ENCODE results near the gene FOXK2.
A peak's percentile ranks its signal among the peaks of the same experiment; 100 is the strongest.
"Not testable (repeated sequence)": the region's sequence is repeated elsewhere in the genome, so short reads cannot be mapped to it uniquely, and the experiment has no call there.

FOXK2 gene

GRCh38 chr17:82503728-82504308, 15.7 kb upstream of the FOXK2 start:
- no peak for TF ChIP-seq CTCF (IDR thresholded peaks at IDR 0.05; ENCODE audit: borderline replicate concordance, insufficient read depth, low read depth, low read length)
- no peak overlapping the region for H3K4me3 ChIP-seq (ENCODE audit: low read depth, low read length)

GRCh38 chr17:82505296-82505695, 14.2 kb upstream of the FOXK2 start:
- H3K4me3 ChIP-seq (ENCODE audit: low read depth, low read length): no peak overlapping the region
- no peak for TF ChIP-seq CTCF (IDR thresholded peaks at IDR 0.05; ENCODE audit: borderline replicate concordance, insufficient read depth, low read depth, low read length)

- not testable (repeated sequence) for H3K4me3 ChIP-seq (ENCODE audit: low read depth, low read length)
Measured at GRCh38 chr17:82506402-82506801, 13.1 kb upstream of the FOXK2 start.

DNA sequence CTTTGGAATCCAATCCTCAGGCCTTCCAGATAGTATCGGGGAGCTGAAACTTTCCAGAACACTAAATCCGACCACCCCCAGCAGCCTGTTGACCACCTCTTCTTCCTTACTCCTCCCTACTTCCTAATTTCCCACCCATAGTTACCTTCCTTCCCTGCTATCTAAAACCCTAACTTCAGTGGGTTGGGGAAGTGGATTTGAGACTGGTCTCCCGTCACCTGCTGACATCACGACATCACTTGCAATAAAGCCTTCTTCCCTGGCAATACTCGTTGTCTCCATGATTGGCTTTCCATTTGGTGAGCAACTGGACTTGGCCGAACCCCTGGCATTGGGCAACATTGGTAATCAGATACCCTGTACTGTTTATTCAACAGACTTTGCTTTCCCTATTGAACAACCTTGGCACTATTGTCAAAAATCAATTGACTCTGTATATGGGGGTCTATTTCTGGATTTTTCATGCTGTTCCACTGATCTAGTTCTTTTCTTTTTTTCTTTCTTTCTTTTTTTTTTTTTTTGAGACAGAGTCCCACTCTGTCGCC, 11.8 kb upstream of the FOXK2 start:
- TF ChIP-seq CTCF (IDR thresholded peaks at IDR 0.05; ENCODE audit: borderline replicate concordance, insufficient read depth, low read depth, low read length): no peak
- no peak overlapping the region for H3K4me3 ChIP-seq (ENCODE audit: low read depth, low read length)

DNA sequence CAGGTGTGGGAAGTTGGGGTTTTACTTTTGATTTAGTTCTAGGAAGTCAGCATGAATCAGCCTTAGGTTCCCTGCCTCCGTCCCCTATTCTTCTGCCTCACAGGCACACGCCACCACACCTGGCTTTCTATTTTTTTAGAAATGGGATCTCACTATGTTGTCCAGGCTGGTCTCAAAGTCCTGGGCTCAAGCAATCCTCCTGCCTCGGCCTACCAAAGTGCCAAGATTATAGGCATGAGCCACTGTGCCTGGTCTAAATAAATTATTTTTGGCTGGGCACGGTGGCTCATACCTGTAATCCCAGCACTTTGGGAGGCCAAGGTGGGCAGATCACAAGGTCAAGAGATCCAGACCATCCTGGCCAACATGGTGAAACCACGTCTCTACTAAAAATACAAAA, 7.9 kb upstream of the FOXK2 start:
- not testable (repeated sequence) for H3K4me3 ChIP-seq (ENCODE audit: low read depth, low read length)

- not testable (repeated sequence) for H3K4me3 ChIP-seq (ENCODE audit: low read depth, low read length)
Measured at GRCh38 chr17:82513864-82514263, 5.7 kb upstream of the FOXK2 start.

DNA sequence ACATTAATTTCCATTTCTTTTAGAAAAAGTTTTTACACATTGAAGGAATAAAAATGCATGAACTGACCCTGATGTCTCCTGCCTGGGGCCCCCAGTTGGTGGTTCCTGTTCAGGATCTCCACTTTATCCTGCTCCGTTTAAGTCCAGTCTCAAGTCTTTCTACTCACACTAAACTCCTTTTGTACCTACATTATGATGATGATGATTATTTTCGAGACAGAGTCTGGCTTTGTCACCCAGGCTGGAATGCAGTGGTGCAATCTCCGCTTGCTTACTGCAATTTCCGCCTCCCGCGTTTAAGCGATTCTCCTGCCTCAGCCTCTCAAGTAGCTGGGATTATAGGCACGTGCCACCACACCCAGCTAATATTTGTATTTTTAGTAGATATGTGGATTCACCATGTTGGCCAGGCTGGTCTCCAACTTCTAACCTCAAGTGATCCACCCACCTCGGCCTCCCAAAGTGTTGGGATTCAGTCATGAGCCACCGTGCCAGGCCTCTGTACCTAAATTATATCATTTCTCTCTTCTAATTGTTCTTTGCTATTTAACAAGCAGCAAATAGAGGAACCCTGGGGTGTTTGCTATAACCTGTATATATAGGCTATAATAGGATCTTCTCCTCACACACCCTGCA, 2.2 kb upstream of the FOXK2 start:
- H3K4me3 ChIP-seq (ENCODE audit: low read depth, low read length): no peak overlapping the region
- TF ChIP-seq CTCF (IDR thresholded peaks at IDR 0.05; ENCODE audit: borderline replicate concordance, insufficient read depth, low read depth, low read length): no peak

GRCh38 chr17:82519971-82520903, 705 bp downstream of the FOXK2 start:
- peak overlapping the region; percentile 73 for H3K4me3 ChIP-seq (ENCODE audit: low read depth, low read length)
- TF ChIP-seq CTCF (IDR thresholded peaks at IDR 0.05; ENCODE audit: borderline replicate concordance, insufficient read depth, low read depth, low read length): no peak
